Parathyroid adenoma (tissue), 2 donors: ENCODE measurements around the gene COQ7.

Source experiments
- H2AFZ ChIP-seq: fragments of 300-600 bp; sonication (generic); one replicate; pipeline ENCODE4 v1.7.0; 2017; ENCODE audit warnings: antibody characterized with exemption, mild to moderate bottlenecking
- H3K27ac ChIP-seq: fragments of 300-600 bp; sonication (generic); one replicate; pipeline ENCODE4 v1.7.0; 2017
- H3K27me3 ChIP-seq: fragments of 300-600 bp; sonication (generic); one replicate; pipeline ENCODE4 v1.7.0; 2017; ENCODE audit warnings: low read length; ENCODE audit not compliant: control insufficient read depth, insufficient read depth
- H3K36me3 ChIP-seq: fragments of 300-600 bp; sonication (generic); one replicate; pipeline ENCODE4 v1.7.0; 2017; ENCODE audit warnings: low read length; ENCODE audit not compliant: control insufficient read depth, insufficient read depth
- H3K4me1 ChIP-seq: fragments of 300-600 bp; sonication (generic); one replicate; pipeline ENCODE4 v1.7.0; 2017; ENCODE audit warnings: control low read depth
- H3K4me2 ChIP-seq: fragments of 300-600 bp; sonication (generic); one replicate; pipeline ENCODE4 v1.7.0; 2017; ENCODE audit warnings: low read length
- H3K4me3 ChIP-seq: fragments of 300-600 bp; sonication (generic); one replicate; pipeline ENCODE4 v1.7.0; 2017; ENCODE audit warnings: low read depth, low read length
- H3K79me2 ChIP-seq: fragments of 300-600 bp; sonication (generic); one replicate; pipeline ENCODE4 v1.7.0; 2017; ENCODE audit warnings: control low read depth
- H3K9ac ChIP-seq: fragments of 300-600 bp; sonication (generic); one replicate; pipeline ENCODE4 v1.7.0; 2017; ENCODE audit warnings: mild to moderate bottlenecking
- H3K9me3 ChIP-seq: fragments of 300-600 bp; sonication (generic); one replicate; pipeline ENCODE4 v1.7.0; 2017; ENCODE audit warnings: low read length; ENCODE audit not compliant: control insufficient read depth
- CTCF ChIP-seq: fragments of 300-600 bp; sonication (generic); IDR thresholded peaks from one replicate; pipeline ENCODE4 v1.7.0; 2017; ENCODE audit warnings: antibody characterized with exemption, mild to moderate bottlenecking
- donor health status: primary hyperparathyroidism.

The COQ7 gene

GRCh38 chr16:19102187-19102872, 34.9 kb downstream of the COQ7 start:
- no peak for TF ChIP-seq CTCF
- Histone ChIP-seq H3K27me3 (no peaks in the 10 kb centered on the region), H3K9me3 (no peaks in the 10 kb centered on the region), H3K4me1 (no peaks in the 10 kb centered on the region), H3K36me3 (no peaks in the 10 kb centered on the region), H3K4me3 (no peak overlapping the region), H3K9ac (no peak overlapping the region), H3K27ac (no peak overlapping the region), H2AFZ (no peak overlapping the region), H3K79me2 (no peaks in the 10 kb centered on the region), H3K4me2 (no peak overlapping the region)

GRCh38 chr16:19104607-19105006, 37.2 kb downstream of the COQ7 start:
- TF ChIP-seq CTCF = no peak
- Histone ChIP-seq H3K36me3 (no peaks in the 10 kb centered on the region), H3K27me3 (no peaks in the 10 kb centered on the region), H3K9ac (no peak overlapping the region), H3K4me1 (no peaks in the 10 kb centered on the region), H3K9me3 (no peaks in the 10 kb centered on the region), H3K4me3 (no peak overlapping the region), H3K4me2 (no peak overlapping the region), H3K79me2 (no peaks in the 10 kb centered on the region), H2AFZ (no peak overlapping the region), H3K27ac (no peak overlapping the region)

- Histone ChIP-seq H3K27ac (no peak overlapping the region), H3K9me3 (no peaks in the 10 kb centered on the region), H3K27me3 (no peaks in the 10 kb centered on the region), H3K79me2 (no peaks in the 10 kb centered on the region), H2AFZ (no peak overlapping the region), H3K36me3 (no peaks in the 10 kb centered on the region), H3K4me1 (no peaks in the 10 kb centered on the region), H3K4me3 (no peak overlapping the region), H3K9ac (no peak overlapping the region), H3K4me2 (no peak overlapping the region)
- TF ChIP-seq CTCF = no peak
Measured at GRCh38 chr16:19105131-19105530, 37.7 kb downstream of the COQ7 start.

- no peak overlapping the region for H3K9ac ChIP-seq
- H3K9me3 ChIP-seq = no peaks in the 10 kb centered on the region
- H3K27ac ChIP-seq = no peak overlapping the region
- H3K36me3 ChIP-seq = no peaks in the 10 kb centered on the region
- H3K4me3 ChIP-seq = no peak overlapping the region
- H3K27me3 ChIP-seq = no peaks in the 10 kb centered on the region
- no peak overlapping the region for H2AFZ ChIP-seq
- no peak for TF ChIP-seq CTCF
- H3K4me2 ChIP-seq = no peak overlapping the region
- no peaks in the 10 kb centered on the region for H3K79me2 ChIP-seq
- no peaks in the 10 kb centered on the region for H3K4me1 ChIP-seq
Measured at GRCh38 chr16:19105891-19106624, 38.6 kb downstream of the COQ7 start.
